Measurements from ENCODE around the gene WDR86.
A peak's percentile ranks its signal among the peaks of the same experiment; 100 is the strongest.

GRCh38 chr7:151366880-151367222, 43.0 kb downstream of the WDR86 start:
- no peak for TF ChIP-seq EP300 (IDR thresholded peaks at IDR 0.05)
- peak; percentile 52 to 67 for TF ChIP-seq POLR2AphosphoS5 (IDR thresholded peaks at IDR 0.05)
- TF ChIP-seq CTCF (IDR thresholded peaks at IDR 0.05): no peak

Measured in upper lobe of left lung (tissue), 4 donors.